Amniotic epithelial cell (primary cell): Measurements from ENCODE around the gene CHN2.

Experiments
- DNase-seq: peaks from one replicate; pipeline ENCODE4 v3.0.0-alpha.2; 2010; ENCODE audit warnings: low read depth

CHN2 gene

GRCh38 chr7:29285444-29285793 is 90.8 kb downstream of the CHN2 start:
- DNase-seq, result peak; percentile 95

GRCh38 chr7:29285861-29286260 is 91.3 kb downstream of the CHN2 start:
- DNase-seq, result no peak

GRCh38 chr7:29287366-29287765 is 92.8 kb downstream of the CHN2 start:
- DNase-seq, result peak; percentile 81

- DNase-seq, result no peak
Measured at GRCh38 chr7:29288181-29289091, 93.9 kb downstream of the CHN2 start.

GRCh38 chr7:29289156-29290021 is 94.8 kb downstream of the CHN2 start:
- no peak for DNase-seq

GRCh38 chr7:29290829-29291228 is 96.3 kb downstream of the CHN2 start:
- no peak for DNase-seq

GRCh38 chr7:29291723-29292618 is 97.4 kb downstream of the CHN2 start:
- no peak for DNase-seq

GRCh38 chr7:29292886-29293658 is 98.5 kb downstream of the CHN2 start:
- no peak for DNase-seq

- no peak for DNase-seq
Measured at GRCh38 chr7:29296421-29296820, 101.8 kb downstream of the CHN2 start.

- no peak for DNase-seq
Measured at GRCh38 chr7:29297194-29297890, 102.8 kb downstream of the CHN2 start.

GRCh38 chr7:29299086-29299485 is 104.5 kb downstream of the CHN2 start:
- no peak for DNase-seq

GRCh38 chr7:29300026-29300480 is 105.5 kb downstream of the CHN2 start:
- DNase-seq, result no peak

- no peak for DNase-seq
Measured at GRCh38 chr7:29300649-29301048, 106.1 kb downstream of the CHN2 start.

GRCh38 chr7:29302666-29303395 is 108.3 kb downstream of the CHN2 start:
- DNase-seq, result no peak

- no peak for DNase-seq
Measured at GRCh38 chr7:29304756-29305155, 110.2 kb downstream of the CHN2 start.

GRCh38 chr7:29306319-29306991 is 111.9 kb downstream of the CHN2 start:
- no peak for DNase-seq

GRCh38 chr7:29308424-29308823 is 113.8 kb downstream of the CHN2 start:
- no peak for DNase-seq

GRCh38 chr7:29309041-29309854 is 114.7 kb downstream of the CHN2 start:
- no peak for DNase-seq
